GM21367 (cell line): ENCODE data around the gene MT1H.

Experiments used
- ATAC-seq: cut with Tn5 transposase; IDR thresholded peaks from one replicate; pipeline ENCODE4 v1.9.1; 2021; ENCODE audit not compliant: unreplicated experiment

The MT1H gene

GRCh38 chr16:56683424-56684172, 14.0 kb downstream of the MT1H start:
- no peak for ATAC-seq

GRCh38 chr16:56684256-56684925, 14.8 kb downstream of the MT1H start:
- ATAC-seq = no peak

GRCh38 chr16:56684926-56685590, 15.4 kb downstream of the MT1H start:
- ATAC-seq = no peak

GRCh38 chr16:56686758-56687157, 17.1 kb downstream of the MT1H start:
- no peak for ATAC-seq

GRCh38 chr16:56688762-56689161, 19.1 kb downstream of the MT1H start:
- ATAC-seq = no peak

GRCh38 chr16:56689171-56689570, 19.6 kb downstream of the MT1H start:
- no peak for ATAC-seq

- no peak for ATAC-seq
Observed at GRCh38 chr16:56690420-56691122, 21.0 kb downstream of the MT1H start.

GRCh38 chr16:56691885-56692284, 22.3 kb downstream of the MT1H start:
- no peak for ATAC-seq

GRCh38 chr16:56695246-56695645, 25.6 kb downstream of the MT1H start:
- ATAC-seq = no peak

GRCh38 chr16:56697456-56698155, 28.0 kb downstream of the MT1H start:
- no peak for ATAC-seq

- no peak for ATAC-seq
Observed at GRCh38 chr16:56700195-56700594, 30.6 kb downstream of the MT1H start.

- no peak for ATAC-seq
Observed at GRCh38 chr16:56700631-56701030, 31.0 kb downstream of the MT1H start.

GRCh38 chr16:56701534-56701933, 31.9 kb downstream of the MT1H start:
- no peak for ATAC-seq

GRCh38 chr16:56702836-56703235, 33.2 kb downstream of the MT1H start:
- no peak for ATAC-seq

GRCh38 chr16:56708525-56709442, 39.2 kb downstream of the MT1H start:
- ATAC-seq = no peak

GRCh38 chr16:56709443-56710040, 39.9 kb downstream of the MT1H start:
- ATAC-seq = no peak

GRCh38 chr16:56710181-56710737, 40.6 kb downstream of the MT1H start:
- ATAC-seq = no peak

- no peak for ATAC-seq
Observed at GRCh38 chr16:56711862-56712261, 42.2 kb downstream of the MT1H start.

- no peak for ATAC-seq
Observed at GRCh38 chr16:56713794-56714193, 44.2 kb downstream of the MT1H start.
